Activated naive CD8-positive, alpha-beta T cell treated with anti-CD3 and anti-CD28 coated beads, Interleukin-2, amount 50 U/mL, for 16 hours (primary cell): ENCODE results near the gene C21orf91.

Experiments used
- DNase-seq: peaks from one replicate; pipeline ENCODE4 v3.0.0-alpha.2; 2020; ENCODE audit warnings: low read depth, low spot score

The C21orf91 gene

GRCh38 chr21:17819114-17819876, at the start of gene C21orf91:
C21orf91 (minus strand) TSS chr21:17819356; CDS start chr21:17818318, 1,038 bp downstream.
- peak; percentile 62 for DNase-seq

- DNase-seq = no peak
Observed at GRCh38 chr21:17866590-17866989, 47.4 kb upstream of the C21orf91 start.

- no peak for DNase-seq
Observed at GRCh38 chr21:17859661-17860060, 40.5 kb upstream of the C21orf91 start.

GRCh38 chr21:17858747-17859146, 39.6 kb upstream of the C21orf91 start:
- no peak for DNase-seq

GRCh38 chr21:17854745-17855144, 35.6 kb upstream of the C21orf91 start:
- DNase-seq = no peak

GRCh38 chr21:17853393-17854275, 34.5 kb upstream of the C21orf91 start:
- no peak for DNase-seq

- DNase-seq = no peak
Observed at GRCh38 chr21:17848228-17848627, 29.1 kb upstream of the C21orf91 start.

- no peak for DNase-seq
Observed at GRCh38 chr21:17841103-17841502, 21.9 kb upstream of the C21orf91 start.

GRCh38 chr21:17834639-17835354, 15.6 kb upstream of the C21orf91 start:
- DNase-seq = no peak

- no peak for DNase-seq
Observed at GRCh38 chr21:17829472-17829871, 10.3 kb upstream of the C21orf91 start.

- no peak for DNase-seq
Observed at GRCh38 chr21:17828223-17828622, 9.1 kb upstream of the C21orf91 start.

GRCh38 chr21:17823846-17824245, 4.7 kb upstream of the C21orf91 start:
- no peak for DNase-seq

- DNase-seq = no peak
Observed at GRCh38 chr21:17821121-17821520, 2.0 kb upstream of the C21orf91 start.

- DNase-seq = peak; percentile 35
Observed at GRCh38 chr21:17819877-17820229, 697 bp upstream of the C21orf91 start.

GRCh38 chr21:17818186-17819113, 706 bp downstream of the C21orf91 start:
- DNase-seq = no peak

- no peak for DNase-seq
Observed at GRCh38 chr21:17813353-17813752, 5.8 kb downstream of the C21orf91 start.

- DNase-seq = no peak
Observed at GRCh38 chr21:17805966-17806365, 13.2 kb downstream of the C21orf91 start.

GRCh38 chr21:17803536-17803935, 15.6 kb downstream of the C21orf91 start:
- no peak for DNase-seq

GRCh38 chr21:17802572-17802971, 16.6 kb downstream of the C21orf91 start:
- DNase-seq = no peak

- DNase-seq = no peak
Observed at GRCh38 chr21:17799414-17800164, 19.6 kb downstream of the C21orf91 start.
